H1 (cell line): ENCODE results near the gene ENTPD8. TPM values are rescaled to one million over a fixed set of nuclear protein-coding genes. Genes with fewer than 3 reads are reported as not detected.

Experiments
- CTCF ChIA-PET: fragments of 300-600 bp; sonication (Branson Sonifier 250); formaldehyde crosslinking; loops from one replicate; lab custom pipeline; 2021; ENCODE audit not compliant: partially characterized antibody; lab: Charles Lee
- POLR2A ChIA-PET: fragments of 300-600 bp; sonication (Branson Sonifier 250); formaldehyde crosslinking; loops from one replicate; lab custom pipeline; 2021; ENCODE audit warnings: inconsistent platforms; ENCODE audit not compliant: partially characterized antibody; lab: Charles Lee
- DNase-seq, 2 experiments: peaks; one replicate each; pipeline versions ENCODE4 v3.0.0 to v3.0.0-alpha.2; 2010 to 2022; ENCODE audit warnings: low spot score in 2 of 2, low read depth in 1 of 2, mixed read lengths in 1 of 2
- FAIRE-seq: peaks from 2 replicates; lab custom pipeline; 2011; peaks lifted over from hg19 to GRCh38; lab: Jason Lieb, UNC
- H2AFZ ChIP-seq: 2 replicates; pipeline ENCODE4 v1.8.1; 2012; ENCODE audit warnings: low read length, inconsistent platforms
- H2AK5ac ChIP-seq: 2 replicates; pipeline ENCODE4 v1.6.1; 2013; ENCODE audit warnings: low read depth, low read length
- H2BK120ac ChIP-seq: replicated peaks from 2 replicates; pipeline ENCODE3; 2013; ENCODE audit warnings: low read depth, low read length, inconsistent platforms
- H2BK12ac ChIP-seq: 2 replicates; pipeline ENCODE4 v1.6.1; 2013; ENCODE audit warnings: low read depth, low read length
- H2BK15ac ChIP-seq: 2 replicates; pipeline ENCODE4 v1.6.1; 2013; ENCODE audit warnings: low read length
- H2BK20ac ChIP-seq: 2 replicates; pipeline ENCODE4 v1.6.1; 2013; ENCODE audit warnings: low read length
- H2BK5ac ChIP-seq: 2 replicates; pipeline ENCODE4 v1.6.1; 2013; ENCODE audit warnings: low read depth, low read length
- H3K14ac ChIP-seq: 2 replicates; pipeline ENCODE4 v1.6.1; 2013; ENCODE audit warnings: inconsistent platforms; ENCODE audit not compliant: insufficient read length
- H3K18ac ChIP-seq: 2 replicates; pipeline ENCODE4 v1.6.1; 2013; ENCODE audit warnings: low read length; ENCODE audit errors: extremely low read depth
- H3K23ac ChIP-seq: 2 replicates; pipeline ENCODE4 v1.6.1; 2013; ENCODE audit warnings: inconsistent platforms; ENCODE audit not compliant: insufficient read length
- H3K23me2 ChIP-seq: 2 replicates; pipeline ENCODE4 v1.6.1; 2013; ENCODE audit warnings: low read depth, low read length
- H3K27ac ChIP-seq: 2 replicates; pipeline ENCODE4 v1.6.1; 2011; ENCODE audit warnings: low read depth, low read length, inconsistent platforms
- H3K27me3 ChIP-seq, 4 experiments: replicated peaks in 1 of 4; 1 replicate in 1 of 4; 2 replicates in 3 of 4; pipeline versions ENCODE4 v1.6.1 to v1.8.1; 2011 to 2013; ENCODE audit warnings: low read length in 3 of 4, mild to moderate bottlenecking in 3 of 4, inconsistent platforms in 2 of 4, mixed read lengths in 2 of 4, moderate library complexity in 1 of 4; ENCODE audit not compliant: control insufficient read depth in 3 of 4, insufficient read depth in 3 of 4; ENCODE audit errors: extremely low read depth in 1 of 4
- H3K36me3 ChIP-seq, 4 experiments: 2 replicates each; pipeline versions ENCODE4 v1.6.1 to v1.8.1; 2011 to 2013; ENCODE audit warnings: mild to moderate bottlenecking in 4 of 4, low read length in 3 of 4, moderate library complexity in 2 of 4, control low read depth in 1 of 4, inconsistent platforms in 1 of 4; ENCODE audit not compliant: insufficient read depth in 4 of 4, control insufficient read depth in 2 of 4
- H3K4ac ChIP-seq: replicated peaks from 2 replicates; pipeline ENCODE3; 2013; ENCODE audit warnings: low read length, low read depth, mixed read lengths, inconsistent platforms; ENCODE audit not compliant: insufficient read length
- H3K4me1 ChIP-seq, 4 experiments: replicated peaks in 1 of 4; 1 replicate in 1 of 4; 2 replicates in 3 of 4; pipeline versions ENCODE4 v1.6.1 to v1.8.1; 2011 to 2013; ENCODE audit warnings: low read length in 3 of 4, inconsistent platforms in 2 of 4, mixed read lengths in 1 of 4; ENCODE audit not compliant: insufficient read depth in 4 of 4, control insufficient read depth in 3 of 4
- H3K4me2 ChIP-seq, 2 experiments: 2 replicates each; pipeline versions ENCODE4 v1.6.1 to v1.8.1; 2011 to 2013; ENCODE audit warnings: low read depth in 2 of 2, low read length in 2 of 2, control low read depth in 1 of 2, inconsistent platforms in 1 of 2, mild to moderate bottlenecking in 1 of 2; ENCODE audit not compliant: insufficient read depth in 1 of 2
- H3K4me3 ChIP-seq, 4 experiments: fragments of 200-600, 300-600 bp in 1 of 4; sonication (generic), shearing (Covaris generic), sonication (Bioruptor Twin) in 1 of 4; 2 replicates each; pipeline versions ENCODE4 v1.5.1 to v1.8.1; 2011 to 2016; ENCODE audit warnings: low read length in 4 of 4, low read depth in 3 of 4, control low read depth in 2 of 4, inconsistent platforms in 2 of 4, mild to moderate bottlenecking in 2 of 4, mixed read lengths in 1 of 4, moderate library complexity in 1 of 4; ENCODE audit not compliant: insufficient read depth in 2 of 4; ENCODE audit errors: extremely low read depth in 1 of 4
- H3K56ac ChIP-seq: replicated peaks from 2 replicates; pipeline ENCODE3; 2013; ENCODE audit warnings: low read depth, mild to moderate bottlenecking, mixed read lengths, low read length, inconsistent platforms; ENCODE audit not compliant: insufficient read length
- H3K79me1 ChIP-seq: 2 replicates; pipeline ENCODE4 v1.6.1; 2013; ENCODE audit warnings: low read depth, low read length, control low read depth
- H3K79me2 ChIP-seq, 2 experiments: 2 replicates each; pipeline versions ENCODE4 v1.6.1 to v1.8.1; 2012 to 2013; ENCODE audit warnings: low read length in 2 of 2, mild to moderate bottlenecking in 2 of 2, inconsistent platforms in 1 of 2; ENCODE audit not compliant: insufficient read depth in 2 of 2, control insufficient read depth in 1 of 2
- H3K9ac ChIP-seq, 4 experiments: replicated peaks in 1 of 4; 1 replicate in 1 of 4; 2 replicates in 3 of 4; pipeline versions ENCODE4 v1.6.1 to v1.8.1; 2011 to 2013; ENCODE audit warnings: low read depth in 3 of 4, low read length in 3 of 4, control low read depth in 2 of 4, mild to moderate bottlenecking in 2 of 4, moderate library complexity in 2 of 4, inconsistent platforms in 1 of 4; ENCODE audit errors: extremely low read depth in 1 of 4
- H3K9me3 ChIP-seq, 2 experiments: 2 replicates each; pipeline versions ENCODE4 v1.6.1 to v1.8.1; 2012 to 2013; ENCODE audit warnings: mild to moderate bottlenecking in 2 of 2, moderate library complexity in 2 of 2, control low read depth in 1 of 2, inconsistent platforms in 1 of 2, low read depth in 1 of 2, low read length in 1 of 2, mixed read lengths in 1 of 2; ENCODE audit not compliant: insufficient read depth in 2 of 2
- H4K20me1 ChIP-seq, 2 experiments: replicated peaks in 1 of 2; 2 replicates each; pipeline versions ENCODE3 to v1.8.1; 2011 to 2013; ENCODE audit warnings: inconsistent platforms in 2 of 2, low read length in 2 of 2, mild to moderate bottlenecking in 1 of 2; ENCODE audit not compliant: insufficient read depth in 2 of 2, control insufficient read depth in 1 of 2
- H4K5ac ChIP-seq: 2 replicates; pipeline ENCODE4 v1.6.1; 2013; ENCODE audit warnings: low read length, low read depth, mixed read lengths, inconsistent platforms; ENCODE audit not compliant: insufficient read length
- H4K8ac ChIP-seq: 2 replicates; pipeline ENCODE4 v1.8.0; 2013; ENCODE audit warnings: mild to moderate bottlenecking, moderate library complexity, low read length, inconsistent platforms; ENCODE audit not compliant: insufficient read depth; ENCODE audit errors: extremely low read depth
- H4K91ac ChIP-seq: replicated peaks from 2 replicates; pipeline ENCODE3; 2013; ENCODE audit warnings: low read length, mixed read lengths, inconsistent platforms; ENCODE audit not compliant: insufficient read length
- BCL11A ChIP-seq, 2 experiments: IDR thresholded peaks; one replicate each; pipeline ENCODE4 v1.6.1; 2011; ENCODE audit warnings: low read depth in 2 of 2, low read length in 2 of 2, mild to moderate bottlenecking in 2 of 2
- CBX8 ChIP-seq: fragments of 300-800, 300-1000 bp; sonication (generic); IDR thresholded peaks from 2 replicates; pipeline ENCODE4 v1.7.1; 2016; ENCODE audit warnings: low read depth, low read length, borderline replicate concordance
- CEBPB ChIP-seq: IDR thresholded peaks from 2 replicates; pipeline ENCODE4 v1.6.1; 2012; ENCODE audit warnings: low read depth, low read length
- PHF8 ChIP-seq: fragments of 200-600 bp; sonication (generic); conservative IDR thresholded peaks from 2 replicates; pipeline ENCODE4 v1.7.1; 2012; ENCODE audit warnings: low read depth, mild to moderate bottlenecking, inconsistent platforms, low read length, moderate library complexity
- SIN3A ChIP-seq, 2 experiments: IDR thresholded peaks in 1 of 2; conservative IDR thresholded peaks in 1 of 2; 2 replicates each; pipeline ENCODE4 v1.6.1; 2011 to 2012; ENCODE audit warnings: low read length in 2 of 2, improper control_type of control experiment in 1 of 2, low read depth in 1 of 2, mild to moderate bottlenecking in 1 of 2
- SP2 ChIP-seq: IDR thresholded peaks from 2 replicates; pipeline ENCODE4 v1.6.1; 2012; ENCODE audit warnings: mild to moderate bottlenecking, low read length, inconsistent platforms
- SUZ12 ChIP-seq: fragments of 200-600 bp; sonication (generic); IDR thresholded peaks from 2 replicates; pipeline ENCODE4 v1.6.1; 2012; ENCODE audit warnings: mild to moderate bottlenecking, inconsistent platforms, low read length, moderate library complexity, mixed read lengths
- TAF1 ChIP-seq: IDR thresholded peaks from 2 replicates; pipeline ENCODE4 v1.6.1; 2011; ENCODE audit warnings: mild to moderate bottlenecking, low read depth, low read length
- TAF7 ChIP-seq: optimal IDR thresholded peaks from 2 replicates; pipeline ENCODE3; 2011; ENCODE audit warnings: low read depth, mild to moderate bottlenecking, inconsistent platforms, low read length, moderate library complexity, borderline replicate concordance
- WGBS, 2 experiments: shearing (Covaris generic) in 1 of 2; methylation state at CpG; one replicate each; pipeline versions ENCODE4 v1.1.6 to v1.1.7; 2013 to 2015; ENCODE audit warnings: low lambda C conversion rate in 2 of 2, mixed read lengths in 2 of 2, inconsistent platforms in 1 of 2, low coverage in 1 of 2, missing lambda C conversion rate in 1 of 2; ENCODE audit not compliant: insufficient replicate concordance in 2 of 2, insufficient coverage in 1 of 2, insufficient read length in 1 of 2; ENCODE audit errors: extremely low coverage in 1 of 2, missing lambda C conversion rate in 1 of 2; 5-methylcytosine and 5-hydroxymethylcytosine counted together
- polyA plus RNA-seq, 7 experiments: library from polyadenylated mRNA; depleted of rRNA in 3 of 7; stranded (reverse) in 5 of 7; unstranded in 2 of 7; fragments of >200 nt in 5 of 7; fragments of 200-250 nt in 2 of 7; gene quantifications; 1 replicate in 5 of 7; 2 replicates in 1 of 7; 4 replicates in 1 of 7; pipeline versions ENCODE4 v1.2.1 to v1.2.3, GENCODE V29; 2011 to 2013; ENCODE audit warnings: missing spikeins in 2 of 7, mixed read lengths in 2 of 7
- total RNA-seq: library from RNA; stranded (reverse); fragmentation: NEBNext Ultra II Directional; extraction: Animal tissue kit (Norgen Biotek cat#: 25700); gene quantifications from 2 replicates; pipeline ENCODE4 v1.2.1, GENCODE V29; 2021
- TF ChIP-seq, protein P1 (sequence below): IDR thresholded peaks from 2 replicates; pipeline ENCODE4 v1.6.1; 2011; ENCODE audit warnings: low read depth, mild to moderate bottlenecking, low read length; ENCODE audit not compliant: insufficient read depth
- TF ChIP-seq, protein P2 (sequence below), 3 experiments: IDR thresholded peaks; 1 replicate in 2 of 3; 2 replicates in 1 of 3; pipeline versions ENCODE4 v1.5.1 to v1.6.1; 2011; ENCODE audit warnings: low read length in 3 of 3, mild to moderate bottlenecking in 3 of 3, inconsistent platforms in 2 of 3, low read depth in 1 of 3, moderate library complexity in 1 of 3; ENCODE audit not compliant: insufficient read depth in 1 of 3; ENCODE audit errors: control extremely low read depth in 1 of 3

Gene ENTPD8
- total and polyA plus RNA-seq, 2 of the 8 experiments (the other 6 are each of a cell fraction or from before 2014, with no cell fraction given): 0.48 to 0.51 TPM

DNA sequence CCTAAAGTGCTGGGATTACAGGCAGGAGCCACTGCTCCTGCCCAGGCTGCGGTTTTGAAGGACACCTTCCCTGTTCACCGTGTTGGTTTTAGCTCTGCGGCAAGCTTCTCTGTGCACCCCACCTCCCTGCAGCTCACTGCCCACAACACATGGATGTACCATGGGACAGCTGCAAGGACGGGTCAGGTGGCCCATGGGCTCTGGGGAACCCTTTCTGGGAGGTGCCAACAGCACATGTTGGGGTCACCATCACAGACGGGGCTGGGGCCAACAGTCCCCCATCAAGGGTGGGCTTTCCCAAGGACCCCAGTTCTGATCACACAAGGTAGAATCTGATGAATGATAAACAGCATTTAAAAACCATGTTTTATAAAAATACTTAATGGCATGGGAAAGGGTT lies 25.7 kb downstream of the ENTPD8 start:
- Histone ChIP-seq H3K23me2 (no peaks in the 10 kb centered on the region), H3K4me3 (no peak overlapping the region), H2BK20ac (no peak overlapping the region), H3K79me2 (no peaks in the 10 kb centered on the region), H4K20me1 (peaks cover 0 to 3% of the 10 kb centered on the region in 2 experiments), H3K27me3 (no peaks in the 10 kb centered on the region), H3K14ac (no peak overlapping the region), H3K9ac (no peak overlapping the region), H2BK12ac (no peak overlapping the region), H4K5ac (no peak overlapping the region), H3K36me3 (no peaks in the 10 kb centered on the region), H2BK120ac (no peak overlapping the region), H4K91ac (no peak overlapping the region), H2BK15ac (no peak overlapping the region), H3K4me1 (peaks cover 0 to 5% (median 0%) of the 10 kb centered on the region in 4 experiments; a peak in 3 of 7 replicates), H3K23ac (no peak overlapping the region), H3K9me3 (no peaks in the 10 kb centered on the region), H3K4me2 (no peak overlapping the region), H2BK5ac (no peak overlapping the region), H3K18ac (no peak overlapping the region), H3K4ac (no peak overlapping the region), H3K27ac (no peak overlapping the region), H3K79me1 (peaks cover 11% of the 10 kb centered on the region), H3K56ac (no peak overlapping the region), H4K8ac (no peak overlapping the region), H2AK5ac (no peak overlapping the region), H2AFZ (no peak overlapping the region)
- WGBS, 2 experiments: 88% methylated on average over 5 of the region's 5 CpGs; no CpG with 5 or more reads in 1 of the 2 experiments
- no peak for DNase-seq
- no peak for FAIRE-seq
- ChIA-PET POLR2A (interaction anchor here (1.7 kb wide), 1 partner anchor 139 kb away, joined by 3 read pairs; no protein-coding TSS in a partner anchor), CTCF (interaction anchor here (0.7 to 1.7 kb wide), 2 partner anchors 19 to 111 kb away, joined by 3 to 4 read pairs; no protein-coding TSS in a partner anchor)
- TF ChIP-seq CBX8 (no peak), CEBPB (no peak), TAF7 (no peak), SIN3A (conservative IDR thresholded peaks at IDR 0.05 in 1 of 2, IDR thresholded peaks at IDR 0.05 in 1 of 2; ENCODE audit: low read depth in 1 of 2, low read length in 2 of 2) (no peak), SP2 (no peak), TAF1 (no peak), BCL11A (IDR thresholded peaks at IDR 0.05; ENCODE audit: low read depth in 2 of 2, low read length in 2 of 2) (no peak), SUZ12 (no peak), PHF8 (no peak)
- TF ChIP-seq, protein P1, sequence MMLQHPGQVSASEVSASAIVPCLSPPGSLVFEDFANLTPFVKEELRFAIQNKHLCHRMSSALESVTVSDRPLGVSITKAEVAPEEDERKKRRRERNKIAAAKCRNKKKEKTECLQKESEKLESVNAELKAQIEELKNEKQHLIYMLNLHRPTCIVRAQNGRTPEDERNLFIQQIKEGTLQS: no peak
- TF ChIP-seq, protein P2, sequence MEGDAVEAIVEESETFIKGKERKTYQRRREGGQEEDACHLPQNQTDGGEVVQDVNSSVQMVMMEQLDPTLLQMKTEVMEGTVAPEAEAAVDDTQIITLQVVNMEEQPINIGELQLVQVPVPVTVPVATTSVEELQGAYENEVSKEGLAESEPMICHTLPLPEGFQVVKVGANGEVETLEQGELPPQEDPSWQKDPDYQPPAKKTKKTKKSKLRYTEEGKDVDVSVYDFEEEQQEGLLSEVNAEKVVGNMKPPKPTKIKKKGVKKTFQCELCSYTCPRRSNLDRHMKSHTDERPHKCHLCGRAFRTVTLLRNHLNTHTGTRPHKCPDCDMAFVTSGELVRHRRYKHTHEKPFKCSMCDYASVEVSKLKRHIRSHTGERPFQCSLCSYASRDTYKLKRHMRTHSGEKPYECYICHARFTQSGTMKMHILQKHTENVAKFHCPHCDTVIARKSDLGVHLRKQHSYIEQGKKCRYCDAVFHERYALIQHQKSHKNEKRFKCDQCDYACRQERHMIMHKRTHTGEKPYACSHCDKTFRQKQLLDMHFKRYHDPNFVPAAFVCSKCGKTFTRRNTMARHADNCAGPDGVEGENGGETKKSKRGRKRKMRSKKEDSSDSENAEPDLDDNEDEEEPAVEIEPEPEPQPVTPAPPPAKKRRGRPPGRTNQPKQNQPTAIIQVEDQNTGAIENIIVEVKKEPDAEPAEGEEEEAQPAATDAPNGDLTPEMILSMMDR (IDR thresholded peaks at IDR 0.05; ENCODE audit: control extremely low read depth in 1 of 3, insufficient read depth in 1 of 3, low read depth in 1 of 3, low read length in 3 of 3): no peak
